GM19455 (cell line): ENCODE data around the gene TRIM44.

Experiments
- ATAC-seq: cut with Tn5 transposase; IDR thresholded peaks from one replicate; pipeline ENCODE4 v1.9.1; 2021; ENCODE audit not compliant: unreplicated experiment

The TRIM44 gene

GRCh38 chr11:35671396-35672127 lies 9.0 kb downstream of the TRIM44 start:
- ATAC-seq: no peak

GRCh38 chr11:35672608-35673007 lies 10.0 kb downstream of the TRIM44 start:
- ATAC-seq: no peak

GRCh38 chr11:35675901-35676610 lies 13.5 kb downstream of the TRIM44 start:
- ATAC-seq: no peak

- no peak for ATAC-seq
Measured at GRCh38 chr11:35676611-35676965, 14.0 kb downstream of the TRIM44 start.

- no peak for ATAC-seq
Measured at GRCh38 chr11:35677904-35678303, 15.3 kb downstream of the TRIM44 start.

GRCh38 chr11:35678471-35678870 lies 15.9 kb downstream of the TRIM44 start:
- no peak for ATAC-seq

GRCh38 chr11:35678975-35679374 lies 16.4 kb downstream of the TRIM44 start:
- no peak for ATAC-seq

GRCh38 chr11:35680506-35680905 lies 17.9 kb downstream of the TRIM44 start:
- no peak for ATAC-seq

- no peak for ATAC-seq
Measured at GRCh38 chr11:35681163-35681767, 18.7 kb downstream of the TRIM44 start.

GRCh38 chr11:35682230-35683173 lies 19.9 kb downstream of the TRIM44 start:
- ATAC-seq: no peak

- ATAC-seq: peak; percentile 70
Measured at GRCh38 chr11:35683728-35684339, 21.3 kb downstream of the TRIM44 start.

GRCh38 chr11:35688023-35688422 lies 25.4 kb downstream of the TRIM44 start:
- no peak for ATAC-seq

GRCh38 chr11:35689081-35689996 lies 26.8 kb downstream of the TRIM44 start:
- no peak for ATAC-seq

- no peak for ATAC-seq
Measured at GRCh38 chr11:35702126-35702525, 39.6 kb downstream of the TRIM44 start.

GRCh38 chr11:35709376-35709775 lies 46.8 kb downstream of the TRIM44 start:
- ATAC-seq: no peak

- ATAC-seq: no peak
Measured at GRCh38 chr11:35711173-35711910, 48.8 kb downstream of the TRIM44 start.

GRCh38 chr11:35711924-35712323 lies 49.3 kb downstream of the TRIM44 start:
- ATAC-seq: no peak

GRCh38 chr11:35712533-35712932 lies 50.0 kb downstream of the TRIM44 start:
- no peak for ATAC-seq
